GM21786 (cell line): ENCODE measurements around the gene CD300E.
"Not testable (repeated sequence)": the region's sequence is repeated elsewhere in the genome, so short reads cannot be mapped to it uniquely, and the experiment has no call there.

Experiments used
- ATAC-seq: cut with Tn5 transposase; IDR thresholded peaks from one replicate; pipeline ENCODE4 v1.9.1; 2021; ENCODE audit not compliant: unreplicated experiment

The CD300E gene

GRCh38 chr17:74601944-74602572 lies 21.5 kb downstream of the CD300E start:
- ATAC-seq = no peak

GRCh38 chr17:74599448-74599939 lies 24.0 kb downstream of the CD300E start:
- no peak for ATAC-seq

- no peak for ATAC-seq
These were observed 24.5 kb downstream of the CD300E start for GRCh38 chr17:74599023-74599399.

GRCh38 chr17:74598346-74599022 lies 25.1 kb downstream of the CD300E start:
- no peak for ATAC-seq

GRCh38 chr17:74597069-74597790 lies 26.3 kb downstream of the CD300E start:
- no peak for ATAC-seq

GRCh38 chr17:74595037-74595750 lies 28.3 kb downstream of the CD300E start:
- no peak for ATAC-seq

DNA sequence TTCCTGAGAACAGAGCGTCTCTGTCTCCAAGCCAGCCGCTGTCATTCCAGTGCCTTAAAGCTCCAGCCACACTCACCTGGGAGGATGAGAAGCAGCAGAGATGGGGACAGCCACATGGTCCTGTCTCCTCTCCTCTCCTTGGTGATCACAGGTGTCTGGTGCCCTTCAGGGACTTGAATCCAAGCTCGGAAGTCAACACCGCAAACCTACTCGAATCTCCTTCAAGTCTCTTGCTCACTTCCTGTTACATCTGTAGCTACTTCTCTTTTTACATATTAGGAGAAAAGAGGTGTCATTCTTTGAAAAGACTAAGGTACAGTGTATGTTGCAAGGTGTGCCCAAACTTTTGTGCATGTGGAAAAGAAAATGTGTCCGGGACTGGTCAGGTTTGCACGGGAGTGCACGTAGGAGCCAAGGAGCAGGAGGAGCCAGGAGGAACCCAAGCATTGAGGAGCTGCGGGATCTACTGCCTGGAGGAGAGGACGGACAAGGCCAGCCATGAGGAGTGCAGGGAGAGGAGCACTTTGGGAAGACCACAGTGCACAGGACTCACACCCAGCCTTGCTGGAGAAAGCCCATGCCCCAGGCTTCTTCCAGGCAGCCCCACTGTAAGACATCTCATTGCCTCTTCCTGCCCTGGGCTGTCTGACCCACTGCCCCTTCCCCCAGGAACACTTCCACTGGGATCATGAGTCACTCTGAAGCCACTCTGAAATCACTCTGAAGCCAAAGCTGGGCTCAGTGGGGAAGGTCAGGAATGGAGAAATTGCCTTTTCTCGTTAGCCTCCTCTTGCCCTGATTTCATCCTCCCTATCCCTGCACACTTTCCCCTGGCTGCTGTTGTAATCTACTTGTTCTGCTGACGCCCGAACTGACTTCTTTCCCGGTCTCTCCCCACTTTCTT lies 31.2 kb downstream of the CD300E start, which contains the start of gene CD300LD:
Gene CD300LD, minus strand, starts transcription at position 197 of the 904 bp plus-strand sequence. Its CDS starts 81 bp downstream, at position 116.
- ATAC-seq = no peak

DNA sequence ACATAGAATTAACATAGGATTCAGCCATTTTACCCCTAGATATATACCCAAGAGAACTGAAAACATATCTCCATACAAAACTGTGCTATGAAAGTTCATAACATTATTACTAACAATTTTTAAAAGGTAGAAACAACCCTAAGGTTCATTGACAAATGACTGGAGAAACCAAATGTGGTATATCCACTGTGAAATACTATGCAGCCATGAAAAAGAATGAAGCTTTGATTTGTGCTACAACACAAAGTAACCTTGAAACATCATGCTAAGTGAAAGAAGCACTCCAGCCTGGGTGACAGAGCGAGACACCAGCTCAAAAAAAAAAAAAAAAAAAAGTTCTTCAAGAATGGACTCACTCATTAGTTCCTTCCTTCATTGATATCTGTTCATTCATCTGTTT lies 32.0 kb downstream of the CD300E start:
- no peak for ATAC-seq

DNA sequence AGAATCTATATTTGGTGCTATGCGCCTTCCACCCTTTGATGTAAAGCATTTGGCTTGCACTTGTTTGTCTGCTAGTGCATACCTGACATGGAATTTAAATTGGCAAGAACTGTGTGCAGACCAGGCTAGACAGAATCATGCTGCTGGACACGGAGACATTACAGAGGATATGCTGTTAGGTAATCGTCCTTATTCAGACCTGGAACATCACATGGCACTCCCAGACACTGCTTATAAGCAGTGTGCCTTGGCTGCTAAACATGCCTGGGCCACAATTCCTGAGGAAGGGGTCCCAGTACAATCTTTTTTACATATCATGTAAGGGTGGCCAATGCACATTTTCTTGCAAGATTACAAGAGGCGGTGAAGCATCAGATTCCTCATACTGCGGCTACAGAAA lies 37.8 kb downstream of the CD300E start:
- no peak for ATAC-seq

DNA sequence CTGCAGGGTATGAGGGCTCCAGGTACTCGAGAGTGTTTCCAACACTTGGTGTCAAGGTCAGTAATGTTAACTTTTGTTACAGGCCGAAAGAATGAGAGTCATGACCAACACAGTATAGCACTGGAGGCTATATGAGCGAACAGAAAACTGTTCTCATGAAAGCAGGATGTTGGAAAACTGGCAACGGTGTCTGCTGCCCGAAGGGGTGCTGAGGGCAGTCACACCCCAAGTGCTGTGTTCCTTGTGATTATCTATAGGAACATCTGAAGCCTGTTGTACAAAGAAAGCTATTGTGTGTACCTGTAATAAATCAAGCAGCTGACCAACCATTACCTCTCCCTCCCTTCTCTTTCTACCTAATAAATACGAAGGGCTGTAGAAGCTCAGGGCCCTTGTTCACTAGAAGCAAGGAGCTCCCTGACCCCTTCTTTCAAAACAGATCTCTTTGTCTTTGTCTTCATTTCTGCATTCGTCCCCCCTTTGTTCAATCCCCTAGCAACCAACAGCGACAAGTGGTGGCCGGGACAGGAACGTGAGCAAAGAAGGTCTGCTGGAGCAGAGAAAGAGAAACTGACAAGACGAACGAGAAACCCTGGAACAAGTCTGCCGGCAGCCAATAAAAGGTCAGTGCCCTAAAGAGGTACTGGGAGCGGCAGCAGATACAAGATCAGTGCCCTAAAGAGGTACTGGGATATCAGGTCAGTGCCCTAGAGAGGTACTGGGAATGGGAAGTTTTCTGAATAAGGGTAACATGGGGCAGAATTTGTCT lies 39.1 kb downstream of the CD300E start:
- no peak for ATAC-seq

- no peak for ATAC-seq
These were observed 40.9 kb downstream of the CD300E start for GRCh38 chr17:74582633-74583032.

DNA sequence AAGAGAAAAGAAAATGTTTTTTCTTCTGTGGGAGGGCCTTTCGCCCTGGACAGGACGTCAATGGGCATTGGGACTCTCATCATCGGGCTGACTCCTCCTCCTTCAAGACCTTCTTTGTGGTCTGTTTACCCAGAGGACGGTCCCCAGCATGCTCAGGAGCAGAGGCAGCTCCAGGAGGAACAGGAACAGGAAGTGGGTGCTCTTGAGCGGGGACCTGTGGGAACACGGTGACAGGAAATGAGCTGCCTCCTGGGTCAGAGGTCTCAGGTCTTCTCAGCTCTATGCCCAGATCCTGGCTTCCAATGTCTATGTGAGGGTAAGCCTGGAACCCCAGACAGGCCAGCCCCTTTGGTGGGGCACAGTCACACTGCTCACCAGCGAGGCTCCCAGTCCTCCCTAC lies 43.6 kb downstream of the CD300E start:
- ATAC-seq = no peak

DNA sequence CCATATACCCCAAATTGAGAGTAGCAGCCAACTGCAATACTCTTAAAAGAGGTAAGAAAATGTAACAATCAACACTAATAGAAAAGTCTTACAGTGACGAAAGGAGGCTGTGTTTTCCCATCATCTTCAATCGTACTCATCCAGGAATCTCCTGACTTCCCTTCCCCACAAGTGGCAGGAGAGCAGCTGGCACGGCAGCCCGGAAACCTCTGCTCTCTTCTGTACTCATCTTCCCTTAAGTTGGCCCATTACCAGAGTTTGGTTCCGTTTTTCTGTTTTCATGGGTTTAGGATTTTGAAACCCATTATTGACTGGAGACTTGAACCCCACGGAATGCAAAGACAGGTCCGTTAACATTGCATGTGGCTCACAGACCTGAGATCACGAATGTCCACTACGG lies 44.6 kb downstream of the CD300E start:
- no peak for ATAC-seq

DNA sequence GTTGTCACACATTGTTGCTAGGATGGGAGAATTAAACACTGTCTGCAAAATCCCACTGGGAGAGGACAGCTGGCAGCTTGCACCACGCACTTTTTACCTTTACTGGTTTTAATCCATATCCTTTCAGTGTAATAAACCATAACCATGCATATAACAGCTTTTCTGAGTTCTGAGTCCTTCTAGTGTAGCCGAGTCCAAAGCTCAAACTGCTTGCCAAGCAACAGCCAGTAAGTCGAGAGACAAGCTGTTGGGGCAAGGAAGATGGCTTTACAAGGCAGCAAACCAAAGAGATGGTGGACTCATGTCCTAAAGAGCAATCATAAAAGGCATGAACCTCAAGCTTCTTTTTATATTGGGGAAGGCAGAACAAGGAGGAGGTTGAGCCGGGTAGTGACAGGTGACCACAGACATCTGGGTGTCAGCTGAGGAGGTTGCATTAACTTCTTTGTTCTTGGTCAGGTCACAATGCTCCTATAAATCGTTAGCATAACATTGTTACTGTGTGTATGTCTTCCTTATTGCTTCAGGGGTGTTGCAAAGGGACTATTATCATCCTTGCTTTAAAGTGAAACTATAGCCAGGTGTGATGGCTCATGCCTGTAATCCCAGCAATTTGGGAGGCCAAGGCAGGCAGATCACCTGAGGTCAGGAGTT lies 48.9 kb downstream of the CD300E start:
- ATAC-seq = no peak

DNA sequence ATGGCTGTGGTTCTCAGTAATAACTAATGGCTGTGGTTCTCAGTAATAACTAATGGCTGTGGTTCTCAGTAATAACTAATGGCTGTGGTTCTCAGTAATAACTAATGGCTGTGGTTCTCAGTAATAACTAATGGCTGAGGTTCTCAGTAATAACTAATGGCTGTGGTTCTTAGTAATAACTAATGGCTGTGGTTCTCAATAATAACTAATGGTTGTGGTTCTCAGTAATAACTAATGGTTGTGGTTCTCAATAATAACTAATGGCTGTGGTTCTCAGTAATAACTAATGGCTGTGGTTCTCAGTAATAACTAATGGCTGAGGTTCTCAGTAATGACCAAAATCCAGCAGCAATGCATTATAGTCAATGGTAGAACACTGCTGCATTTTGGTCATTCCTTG lies 49.9 kb downstream of the CD300E start:
- not testable (repeated sequence) for ATAC-seq

DNA sequence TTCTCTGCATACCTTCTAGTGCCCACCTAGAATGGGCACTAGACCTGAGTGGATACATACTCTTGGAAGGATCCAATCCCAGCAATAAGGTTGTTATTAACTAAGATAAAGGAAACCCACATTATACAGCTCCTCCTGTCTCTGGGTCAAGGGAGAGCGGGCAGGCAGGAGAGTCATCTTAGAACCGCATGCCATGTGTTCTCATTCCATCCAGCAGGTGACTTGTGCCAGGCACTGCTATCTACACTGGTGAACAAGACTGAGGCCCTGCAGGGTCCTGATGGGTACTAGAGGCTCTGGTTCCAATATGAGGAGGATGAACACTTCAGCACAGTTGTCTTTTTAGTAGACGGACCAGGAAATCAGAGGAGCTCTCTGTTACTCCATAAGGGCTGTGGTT lies 50.4 kb downstream of the CD300E start:
- ATAC-seq = no peak

- ATAC-seq = no peak
These were observed 51.8 kb downstream of the CD300E start for GRCh38 chr17:74571621-74572270.
